RPMI7951 (cell line): ENCODE measurements around the gene TGM2. TPM values are rescaled to one million over a fixed set of nuclear protein-coding genes. Genes with fewer than 3 reads are reported as not detected.
A peak's percentile ranks its signal among the peaks of the same experiment; 100 is the strongest.

Experiments
- DNase-seq: peaks from one replicate; pipeline ENCODE4 v3.0.0-alpha.2; 2012; ENCODE audit warnings: low read depth
- total RNA-seq: library from RNA; depleted of rRNA; stranded (reverse); fragments of >200 nt; shearing (Covaris generic); gene quantifications from 2 replicates; pipeline ENCODE4 v1.2.3, GENCODE V29; 2014

The TGM2 gene
- total RNA-seq, 1 experiment from 2014 or later, result 650 TPM

DNA sequence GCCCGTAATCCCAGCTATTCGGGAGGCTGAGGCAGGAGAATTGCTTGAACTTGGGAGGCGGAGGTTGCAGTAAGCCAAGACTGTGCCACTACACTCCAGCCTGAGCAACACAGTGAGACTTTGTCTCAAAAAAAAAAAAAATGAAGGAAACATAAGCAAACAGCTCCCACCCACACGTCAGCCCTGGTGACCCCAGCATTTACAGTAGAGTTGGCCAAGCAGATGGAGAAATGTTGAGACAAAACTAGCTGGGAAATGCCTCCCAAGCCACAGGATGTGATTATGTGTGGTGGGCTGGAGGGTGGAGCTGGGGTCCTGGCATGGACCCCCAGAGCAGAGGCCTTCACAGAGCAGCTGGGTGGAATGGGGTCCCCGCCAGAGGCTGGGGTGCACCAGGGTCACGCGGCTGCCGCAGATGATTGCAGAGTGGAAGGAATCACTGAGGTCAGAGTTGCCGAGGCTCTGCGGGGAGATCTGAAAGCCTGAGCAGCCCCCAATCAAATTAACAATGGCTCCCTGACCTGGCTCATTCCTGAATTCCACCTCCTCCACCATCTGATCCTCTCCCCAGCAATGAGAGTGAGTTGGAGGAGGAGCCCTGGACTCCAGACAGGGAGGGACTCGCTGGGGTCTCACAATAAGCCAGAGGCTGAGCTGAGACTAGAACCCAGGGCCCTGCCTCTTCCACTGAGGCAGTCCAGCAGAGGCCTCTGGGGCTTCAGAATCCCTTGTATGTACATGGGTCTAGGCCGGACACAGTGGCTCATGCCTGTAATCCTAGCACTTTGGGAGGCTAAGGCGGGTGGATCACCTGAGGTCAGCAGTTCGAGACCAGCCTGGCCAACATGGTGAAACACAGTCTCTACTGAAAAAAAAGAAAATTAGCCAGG lies 34.7 kb upstream of the TGM2 start:
- DNase-seq, result no peak

- peak; percentile 94 for DNase-seq
These were observed 33.3 kb upstream of the TGM2 start for GRCh38 chr20:38198238-38198861.

- DNase-seq, result no peak
These were observed 32.5 kb upstream of the TGM2 start for GRCh38 chr20:38197619-38198018.

DNA sequence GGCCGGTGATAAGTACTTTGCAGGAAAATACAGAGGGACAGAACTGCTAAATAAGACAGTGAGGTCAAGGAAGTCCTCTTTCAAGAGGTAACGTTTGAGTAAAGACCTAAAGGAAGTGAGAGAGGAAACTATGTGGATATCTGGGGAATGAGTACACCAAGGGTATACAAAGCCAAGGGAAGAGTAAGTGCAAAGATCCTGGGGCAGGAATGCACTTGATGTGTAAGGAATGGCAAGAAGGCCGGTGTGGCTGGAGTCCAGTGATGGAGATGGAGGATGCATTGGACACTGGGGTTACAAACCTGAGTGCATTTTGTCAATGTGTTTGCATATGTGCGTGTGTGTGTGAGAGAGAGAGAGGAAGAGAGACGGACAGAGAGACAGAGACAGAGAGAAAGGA lies 32.1 kb upstream of the TGM2 start:
- DNase-seq, result no peak

DNA sequence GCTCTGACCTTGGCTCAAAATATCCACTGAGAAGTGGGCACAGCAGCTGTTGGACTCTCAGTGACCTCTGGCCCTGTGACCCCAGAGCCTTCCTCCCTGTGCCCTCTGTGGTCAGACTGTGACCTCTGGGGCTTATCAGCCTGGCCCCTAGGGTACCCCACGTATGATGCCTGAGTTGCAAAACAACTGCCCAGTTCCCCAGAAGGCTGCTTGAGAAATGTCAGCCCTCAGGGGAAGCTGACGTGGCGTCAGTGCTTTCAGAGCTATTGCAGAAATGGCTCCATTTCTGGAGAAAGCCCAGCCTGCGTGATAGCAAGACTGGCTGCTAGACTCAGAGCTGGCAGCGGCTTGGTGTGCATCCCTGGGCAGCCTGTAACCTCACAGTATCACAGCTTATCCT lies 31.5 kb upstream of the TGM2 start:
- DNase-seq, result peak; percentile 98

DNA sequence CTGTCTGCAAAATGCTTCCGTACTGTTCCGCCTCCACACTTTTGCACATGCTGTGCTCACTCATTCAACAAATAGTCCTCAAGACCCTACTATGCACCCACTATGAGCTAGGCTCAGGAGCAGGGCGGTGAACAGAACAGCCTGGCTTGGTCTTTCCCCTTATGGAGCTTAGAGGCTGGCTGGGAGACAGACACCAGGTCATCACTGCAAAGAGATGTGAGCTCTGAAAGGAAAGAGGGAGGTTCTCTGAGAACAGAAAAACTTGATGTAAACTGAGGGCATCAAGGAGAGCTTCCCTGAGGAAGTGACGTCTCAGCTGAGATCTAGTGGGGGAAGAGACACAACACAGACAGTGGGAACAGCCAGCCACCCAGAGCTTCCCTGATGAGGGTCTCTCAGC lies 31.0 kb upstream of the TGM2 start:
- no peak for DNase-seq

GRCh38 chr20:38195521-38195920 lies 30.5 kb upstream of the TGM2 start:
- no peak for DNase-seq

DNA sequence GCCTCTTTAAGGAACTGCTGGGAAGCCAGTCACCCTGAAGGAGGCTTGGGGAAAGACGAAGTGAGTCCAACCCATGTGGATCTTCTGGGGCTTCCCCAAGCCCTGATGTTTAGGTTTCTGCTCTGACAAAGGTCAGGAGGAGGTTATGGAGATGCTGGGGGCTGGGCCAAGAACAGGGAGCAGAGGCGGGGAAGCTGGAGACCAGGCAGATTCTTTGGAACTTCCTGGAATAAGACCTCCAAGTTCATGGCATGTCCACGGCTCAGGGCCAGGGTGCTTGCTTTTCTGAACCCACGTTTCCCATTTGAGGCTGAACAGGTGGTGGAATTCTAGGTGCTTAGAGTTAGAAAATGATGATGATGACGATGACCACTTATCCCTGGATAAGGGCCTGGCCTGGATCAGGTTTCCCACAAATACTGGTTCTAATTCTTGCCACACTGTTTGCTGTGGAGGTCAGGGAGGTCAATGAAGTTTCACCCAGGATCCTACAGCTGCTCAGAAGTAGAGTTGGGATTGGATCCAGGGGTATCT lies 30.0 kb upstream of the TGM2 start:
- DNase-seq, result no peak

DNA sequence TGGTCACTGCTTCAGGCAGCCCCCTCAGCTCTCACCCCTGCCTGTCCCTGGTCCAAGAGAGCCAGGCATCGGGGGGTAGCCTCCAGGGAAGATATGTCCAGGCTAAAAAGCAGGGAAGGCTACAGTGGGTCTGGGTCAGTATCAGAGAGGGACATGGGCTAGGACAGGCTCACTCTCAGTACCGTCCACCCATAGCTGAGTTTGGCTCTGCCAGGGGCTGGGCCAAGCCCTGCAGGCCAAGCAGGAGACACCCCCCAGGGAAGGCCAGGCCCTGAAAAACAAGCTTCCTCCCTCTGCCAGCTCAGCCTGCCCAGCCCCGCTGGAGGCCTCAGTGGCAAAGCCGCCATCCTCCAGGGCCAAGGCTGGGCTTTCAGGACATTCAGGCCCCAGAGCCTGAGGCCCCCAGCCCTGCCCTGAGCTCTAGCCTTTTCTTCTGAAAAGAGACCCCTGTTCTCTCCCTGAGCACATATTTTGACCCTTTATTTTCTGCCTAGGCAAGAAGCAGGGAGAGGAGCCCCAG lies 28.6 kb upstream of the TGM2 start:
- no peak for DNase-seq

GRCh38 chr20:38192323-38192885 lies 27.3 kb upstream of the TGM2 start:
- no peak for DNase-seq

DNA sequence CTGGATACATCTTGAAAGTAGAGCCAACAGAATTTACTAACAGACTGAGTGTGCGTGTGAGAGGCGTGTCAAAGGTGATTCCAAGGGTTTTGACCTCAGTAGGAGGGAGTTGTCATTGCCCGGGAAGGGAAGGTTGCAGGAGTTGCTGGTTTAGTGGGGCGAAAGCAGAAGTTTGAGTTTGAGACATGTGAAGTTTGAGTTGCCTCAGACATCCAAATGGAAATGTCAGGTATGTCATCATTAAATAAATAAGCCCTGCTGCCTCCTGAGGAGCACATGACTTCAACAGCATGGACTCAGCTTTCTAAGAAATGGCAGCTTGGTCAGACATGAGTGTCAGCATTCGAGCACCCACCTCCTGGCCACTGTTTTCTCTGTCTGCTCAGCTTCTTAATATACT lies 26.6 kb upstream of the TGM2 start:
- DNase-seq, result no peak

GRCh38 chr20:38190936-38191371 lies 25.9 kb upstream of the TGM2 start:
- DNase-seq, result no peak

DNA sequence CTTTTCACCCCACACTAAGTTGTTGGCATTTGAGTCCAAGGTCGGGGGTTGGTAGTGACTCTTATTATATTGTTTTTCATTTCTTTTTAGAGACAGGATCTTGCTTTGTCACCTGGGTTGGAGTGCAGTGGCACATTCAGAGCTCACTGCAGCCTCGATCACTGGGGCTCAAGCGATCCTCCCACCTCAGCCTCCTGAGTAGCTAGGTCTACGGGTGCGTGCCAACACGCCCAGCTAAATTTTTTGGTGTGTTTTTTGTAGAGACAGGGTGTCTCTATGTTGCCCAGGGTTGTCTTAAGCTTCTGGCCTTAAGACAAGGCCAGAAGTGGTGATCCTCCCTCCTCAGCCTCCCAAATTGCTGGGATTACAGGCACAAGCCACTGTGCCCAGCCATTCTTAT lies 25.1 kb upstream of the TGM2 start:
- no peak for DNase-seq

GRCh38 chr20:38187517-38187916 lies 22.4 kb upstream of the TGM2 start:
- DNase-seq, result peak; percentile 76

GRCh38 chr20:38186788-38187221 lies 21.7 kb upstream of the TGM2 start:
- peak; percentile 92 for DNase-seq

- peak; percentile 43 for DNase-seq
These were observed 19.0 kb upstream of the TGM2 start for GRCh38 chr20:38184101-38184500.

DNA sequence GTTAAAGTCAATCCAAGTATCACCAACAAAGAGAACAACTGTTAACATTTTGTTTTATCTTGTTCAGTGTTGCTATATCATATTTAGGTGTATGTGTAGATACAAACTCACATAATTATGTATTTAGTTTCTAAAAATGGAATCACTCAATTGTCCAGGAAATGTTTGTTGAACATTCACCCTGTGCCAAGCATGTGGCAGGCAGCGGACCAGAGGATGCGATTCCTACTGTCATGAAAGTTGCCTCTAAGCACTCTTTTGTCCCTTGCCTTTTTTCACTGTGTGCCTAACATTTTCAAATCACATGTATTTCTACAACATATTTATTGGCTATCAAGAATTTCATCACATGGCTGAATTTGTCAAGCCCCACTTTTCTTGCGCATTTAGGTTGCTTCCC lies 16.9 kb upstream of the TGM2 start:
- DNase-seq, result peak; percentile 77

- peak; percentile 100 for DNase-seq
These were observed 16.2 kb upstream of the TGM2 start for GRCh38 chr20:38181207-38181801.

DNA sequence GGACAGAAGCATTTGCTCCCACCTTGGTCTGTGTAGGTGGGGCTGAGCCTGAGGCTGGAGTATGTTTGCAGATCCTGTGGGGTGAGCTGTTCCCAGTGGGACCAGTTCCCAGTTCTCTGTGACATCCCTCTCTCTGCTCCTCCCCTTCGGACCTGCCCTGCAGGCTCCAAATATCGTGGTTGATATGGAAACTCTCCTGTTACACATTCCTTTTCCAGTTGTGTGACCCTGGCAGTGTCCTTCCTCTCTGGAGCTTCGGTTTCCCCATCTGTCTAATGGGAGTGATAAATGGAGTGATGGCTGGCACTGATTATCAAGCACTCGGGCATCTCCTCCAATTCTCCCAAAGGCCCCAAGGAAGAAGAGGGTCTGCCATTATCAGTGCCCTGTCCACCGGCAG lies 15.7 kb upstream of the TGM2 start:
- peak; percentile 100 for DNase-seq

GRCh38 chr20:38179846-38180245 lies 14.8 kb upstream of the TGM2 start:
- no peak for DNase-seq

GRCh38 chr20:38178581-38178980 lies 13.5 kb upstream of the TGM2 start:
- DNase-seq, result no peak

DNA sequence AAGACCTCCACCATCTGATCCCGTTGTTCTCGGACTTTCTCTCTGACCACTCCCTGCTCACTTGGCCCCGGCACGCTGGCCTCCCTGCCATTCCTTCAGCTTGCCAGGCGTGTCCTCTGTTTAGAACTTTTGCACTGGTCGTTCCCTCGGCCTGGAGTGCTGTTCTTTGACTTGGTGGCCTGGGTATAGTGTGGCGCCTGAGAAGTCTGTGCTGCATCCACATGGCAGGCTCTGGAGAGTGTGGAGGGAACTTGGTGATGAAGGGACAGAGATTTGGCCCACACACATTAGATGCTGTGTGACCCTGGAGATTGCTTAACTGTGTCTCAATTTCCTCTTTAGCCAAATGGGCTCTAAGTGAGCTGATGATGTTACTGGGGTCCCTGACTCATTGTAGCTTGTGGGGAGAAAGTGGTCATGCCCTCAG lies 13.0 kb upstream of the TGM2 start:
- DNase-seq, result peak; percentile 45
